A549 (cell line): ENCODE data around the gene SLBP. TPM values are rescaled to one million over a fixed set of nuclear protein-coding genes. Genes with fewer than 3 reads are reported as not detected.

Experiments used
- ATAC-seq, 2 experiments: fragments of 200-7000 bp in 1 of 2; fragments of >200 bp in 1 of 2; cut with Nextera tagmentation in 1 of 2; cut with Tn5 transposase in 1 of 2; 3 replicates each; pipeline versions ENCODE4 v1.8.0 to v1.9.1; 2018 to 2020; ENCODE audit warnings: mild to moderate bottlenecking in 1 of 2, moderate library complexity in 1 of 2
- CTCF ChIA-PET: fragments of 300-600 bp; sonication (Branson Sonifier 250); formaldehyde crosslinking; extraction: SDS; loops from one replicate; lab custom pipeline; 2021; ENCODE audit warnings: antibody characterized with exemption, inconsistent platforms; lab: Yijun Ruan, JAX
- POLR2A ChIA-PET: fragments of 350-600 bp; formaldehyde crosslinking; extraction: SDS; loops from one replicate; lab custom pipeline; 2021; ENCODE audit warnings: antibody characterized with exemption, inconsistent platforms; lab: Yijun Ruan, JAX
- DNase-seq, 2 experiments: peaks; one replicate each; pipeline versions ENCODE4 v3.0.0 to v3.0.0-alpha.2; 2011 to 2016; ENCODE audit warnings: low read depth in 1 of 2, low spot score in 1 of 2
- FAIRE-seq: peaks from 2 replicates; lab custom pipeline; 2011; peaks lifted over from hg19 to GRCh38; lab: Jason Lieb, UNC
- H3K27ac ChIP-seq, 2 experiments: fragments of >200 bp; sonication (Bioruptor Twin); formaldehyde crosslinking; 3 replicates each; pipeline ENCODE4 v1.5.1; 2016 to 2017
- H3K4me1 ChIP-seq: fragments of >200 bp; sonication (Bioruptor Twin); formaldehyde crosslinking; 3 replicates; pipeline ENCODE4 v1.6.1; 2016
- H3K4me2 ChIP-seq: fragments of >200 bp; sonication (Bioruptor Twin); formaldehyde crosslinking; 3 replicates; pipeline ENCODE4 v1.6.1; 2016
- H3K4me3 ChIP-seq: fragments of >200 bp; sonication (Bioruptor Twin); formaldehyde crosslinking; 3 replicates; pipeline ENCODE4 v1.5.1; 2016
- H3K9me3 ChIP-seq: fragments of >200 bp; sonication (Bioruptor Twin); formaldehyde crosslinking; 3 replicates; pipeline ENCODE4 v1.6.1; 2016
- ATOH8 ChIP-seq: fragments of 250-450 bp; sonication (Bioruptor Pico); IDR thresholded peaks from 2 replicates; pipeline ENCODE4 v1.5.0; 2020; ENCODE audit warnings: low read depth, mild to moderate bottlenecking, moderate library complexity
- BCL3 ChIP-seq: fragments of >200 bp; sonication (Bioruptor Twin); formaldehyde crosslinking; IDR thresholded peaks from 3 replicates; pipeline ENCODE4 v1.6.1; 2016
- CEBPB ChIP-seq, 2 experiments: fragments of >200 bp in 1 of 2; sonication (Bioruptor Twin) in 1 of 2; formaldehyde crosslinking in 1 of 2; IDR thresholded peaks; 2 replicates each; pipeline ENCODE4 v1.6.1; 2012 to 2016
- CHD2 ChIP-seq: fragments of 150-350 bp; IDR thresholded peaks from 2 replicates; pipeline ENCODE4 v1.6.1; 2014; ENCODE audit warnings: low read length; ENCODE audit not compliant: partially characterized antibody
- CHD4 ChIP-seq: fragments of 200-600 bp; sonication (generic); IDR thresholded peaks from 2 replicates; pipeline ENCODE4 v1.6.1; 2016; ENCODE audit warnings: antibody characterized with exemption, mild to moderate bottlenecking, borderline replicate concordance
- CTCF ChIP-seq: fragments of >200 bp; sonication (Bioruptor Twin); formaldehyde crosslinking; IDR thresholded peaks from 3 replicates; pipeline ENCODE4 v1.5.1; 2016
- E2F6 ChIP-seq: IDR thresholded peaks from 2 replicates; pipeline ENCODE4 v1.6.1; 2012; ENCODE audit warnings: low read depth, borderline replicate concordance
- EHF ChIP-seq: fragments of 250-450 bp; sonication (Bioruptor Pico); IDR thresholded peaks from 2 replicates; pipeline ENCODE4 v1.5.0; 2020; ENCODE audit warnings: mild to moderate bottlenecking
- EP300 ChIP-seq, 2 experiments: fragments of >200 bp; sonication (Bioruptor Twin); formaldehyde crosslinking; IDR thresholded peaks; 2 replicates in 1 of 2; 3 replicates in 1 of 2; pipeline ENCODE4 v1.6.1; 2016 to 2017
- FOSL2 ChIP-seq, 2 experiments: fragments of 450-650 bp in 1 of 2; fragments of >200 bp in 1 of 2; sonication (Bioruptor Twin) in 1 of 2; formaldehyde crosslinking; IDR thresholded peaks; 2 replicates each; pipeline versions ENCODE4 v1.5.0 to v1.6.1; 2016 to 2020; ENCODE audit warnings: mild to moderate bottlenecking in 1 of 2, moderate library complexity in 1 of 2
- HMGXB4 ChIP-seq: fragments of 250-450 bp; sonication (Bioruptor Pico); IDR thresholded peaks from 2 replicates; pipeline ENCODE4 v1.5.0; 2021; ENCODE audit warnings: mild to moderate bottlenecking, moderate library complexity, borderline replicate concordance
- HOXA7 ChIP-seq: fragments of 250-450 bp; sonication (Bioruptor Pico); IDR thresholded peaks from 2 replicates; pipeline ENCODE4 v1.5.0; 2020; ENCODE audit warnings: mild to moderate bottlenecking, moderate library complexity
- JUN ChIP-seq, 2 experiments: fragments of >200 bp; sonication (Bioruptor Twin); formaldehyde crosslinking; IDR thresholded peaks; 2 replicates in 1 of 2; 3 replicates in 1 of 2; pipeline ENCODE4 v1.6.1; 2016 to 2017
- MAX ChIP-seq: IDR thresholded peaks from 2 replicates; pipeline ENCODE4 v1.6.1; 2012
- RARB ChIP-seq: fragments of 250-450 bp; sonication (Bioruptor Pico); IDR thresholded peaks from 2 replicates; pipeline ENCODE4 v1.8.0; 2021; ENCODE audit warnings: mild to moderate bottlenecking, moderate library complexity
- RCOR1 ChIP-seq: fragments of 150-350 bp; IDR thresholded peaks from 2 replicates; pipeline ENCODE4 v1.6.1; 2014; ENCODE audit warnings: antibody characterized with exemption, low read length, low read depth
- RFX5 ChIP-seq: fragments of 450-650 bp; IDR thresholded peaks from 2 replicates; pipeline ENCODE4 v1.7.1; 2014; ENCODE audit warnings: antibody characterized with exemption, mild to moderate bottlenecking, moderate library complexity
- RNF2 ChIP-seq: fragments of 200-600 bp; sonication (generic); IDR thresholded peaks from 2 replicates; pipeline ENCODE4 v1.6.1; 2016; ENCODE audit warnings: low read depth, mild to moderate bottlenecking, antibody characterized with exemption, moderate library complexity, borderline replicate concordance
- TP53 ChIP-seq: fragments of 250-450 bp; sonication (Bioruptor Pico); IDR thresholded peaks from 2 replicates; pipeline ENCODE4 v1.5.0; 2021; ENCODE audit warnings: mild to moderate bottlenecking, moderate library complexity
- ZNF302 ChIP-seq: fragments of 250-450 bp; sonication (Bioruptor Pico); IDR thresholded peaks from 2 replicates; pipeline ENCODE4 v1.9.0; 2021; ENCODE audit warnings: inconsistent platforms, mild to moderate bottlenecking, moderate library complexity
- WGBS: methylation state at CpG from one replicate; pipeline ENCODE4 v1.1.6; 2017; ENCODE audit errors: missing lambda C conversion rate; 5-methylcytosine and 5-hydroxymethylcytosine counted together
- polyA plus RNA-seq, 4 experiments: library from polyadenylated mRNA; depleted of rRNA in 3 of 4; stranded (reverse); fragments of >200 nt; fragmentation: RNase III in 1 of 4; extraction: RNeasy Plus Mini Kit Qiagen cat#74134 plus additional on column Dnase treatment in 1 of 4; gene quantifications; 2 replicates in 3 of 4; 3 replicates in 1 of 4; pipeline ENCODE4 v1.2.3, GENCODE V29; 2011 to 2017

Gene SLBP
- polyA plus RNA-seq, 2 of the 4 experiments (the other 2 are of a cell fraction) = 80.5 to 89.9 TPM

GRCh38 chr4:1669850-1670249, 42.3 kb downstream of the SLBP start:
- WGBS = 89% methylated on average over 11 of the region's 21 CpGs
- ATAC-seq = no peak
- ChIA-PET POLR2A (no interaction called here), CTCF (no interaction called here)
- TF ChIP-seq EHF (CRISPR knock-in tag) = no peak
- TF ChIP-seq HMGXB4 (CRISPR knock-in tag) = no peak
- no peak for TF ChIP-seq ATOH8
- no peak for TF ChIP-seq RFX5
- TF ChIP-seq FOSL2 (IDR thresholded peaks at IDR 0.05) = no peak
- TF ChIP-seq FOSL2 (CRISPR knock-in tag; IDR thresholded peaks at IDR 0.05) = no peak
- Histone ChIP-seq H3K4me3 (no peak overlapping the region), H3K4me1 (no peaks in the 10 kb centered on the region), H3K9me3 (no peaks in the 10 kb centered on the region), H3K4me2 (no peak overlapping the region), H3K27ac (no peak overlapping the region)
- no peak for DNase-seq
- no peak for FAIRE-seq

GRCh38 chr4:1669270-1669669, 42.8 kb downstream of the SLBP start:
- CTCF ChIA-PET = no interaction called here
- POLR2A ChIA-PET = no interaction called here
- FAIRE-seq = no peak

GRCh38 chr4:1668488-1668840, 43.7 kb downstream of the SLBP start:
- CTCF ChIA-PET = no interaction called here
- no peak for FAIRE-seq
- TF ChIP-seq RARB (CRISPR knock-in tag) (no peak), BCL3 (no peak), ZNF302 (no peak), E2F6 (no peak), CEBPB (IDR thresholded peaks at IDR 0.05) (no peak), CHD4 (no peak), HOXA7 (CRISPR knock-in tag) (no peak), HMGXB4 (CRISPR knock-in tag) (no peak), CTCF (no peak), RNF2 (no peak)

More at GRCh38 chr4:1669270-1669669, 42.8 kb downstream of the SLBP start:
- WGBS = 68% methylated on average over 4 of the region's 12 CpGs
- Histone ChIP-seq H3K27ac (no peak overlapping the region), H3K4me2 (no peak overlapping the region), H3K4me3 (no peak overlapping the region), H3K4me1 (no peaks in the 10 kb centered on the region), H3K9me3 (no peaks in the 10 kb centered on the region)
- TF ChIP-seq EP300 (IDR thresholded peaks at IDR 0.05) = no peak
- no peak for TF ChIP-seq CHD2
- TF ChIP-seq RFX5 = no peak
- no peak for TF ChIP-seq ZNF302
- TF ChIP-seq RCOR1 = no peak
- no peak for TF ChIP-seq TP53 (CRISPR knock-in tag)
- no peak for TF ChIP-seq MAX
- TF ChIP-seq E2F6 = no peak
- TF ChIP-seq JUN (IDR thresholded peaks at IDR 0.05) = no peak
- no peak for ATAC-seq
- DNase-seq = no peak

More at GRCh38 chr4:1668488-1668840, 43.7 kb downstream of the SLBP start:
- DNase-seq (no peak), ATAC-seq (no peak)
- no peak overlapping the region for H3K4me2 ChIP-seq
- no peaks in the 10 kb centered on the region for H3K9me3 ChIP-seq
- no peaks in the 10 kb centered on the region for H3K4me1 ChIP-seq
- no peak overlapping the region for H3K4me3 ChIP-seq
- POLR2A ChIA-PET = no interaction called here
- WGBS = 100% methylated on average over 4 of the region's 8 CpGs
- H3K27ac ChIP-seq = no peak overlapping the region
